GM12891 (cell line): ENCODE results near the gene EZH1.

Experiments used
- POLR2A ChIP-seq: IDR thresholded peaks from 2 replicates; pipeline ENCODE4 v1.6.1; 2011; ENCODE audit warnings: low read depth, low read length, control low read depth
- POLR2AphosphoS5 ChIP-seq: IDR thresholded peaks from 2 replicates; pipeline ENCODE4 v1.6.1; 2011; ENCODE audit warnings: low read depth, low read length, control low read depth
- POU2F2 ChIP-seq: IDR thresholded peaks from 2 replicates; pipeline ENCODE4 v1.6.1; 2011; ENCODE audit warnings: low read depth, mild to moderate bottlenecking, control low read depth, low read length, moderate library complexity
- SPI1 ChIP-seq: IDR thresholded peaks from 2 replicates; pipeline ENCODE4 v1.6.1; 2011; ENCODE audit warnings: low read depth, low read length, control low read depth
- TAF1 ChIP-seq: IDR thresholded peaks from 2 replicates; pipeline ENCODE4 v1.6.1; 2011; ENCODE audit warnings: low read depth, low read length, control low read depth

- TF ChIP-seq POLR2AphosphoS5, result peak; percentile 97
- peak; percentile 96 for TF ChIP-seq POLR2A
- TF ChIP-seq SPI1, result peak; percentile 32; the same call in 1 of the 2 replicates
- peak; percentile 99 for TF ChIP-seq TAF1
- TF ChIP-seq POU2F2, result peak; percentile 84; the same call in 1 of the 2 replicates
Observed at GRCh38 chr17:42773290-42774035, 28.6 kb upstream of the EZH1 start, which contains the start of gene VPS25.
